ENCODE measurements around the gene BHLHE40. TPM values are rescaled to one million over a fixed set of nuclear protein-coding genes. Genes with fewer than 3 reads are reported as not detected.

The BHLHE40 gene
- total and polyA plus RNA-seq, 2 of the 13 experiments (the other 11 are each of a cell fraction or from before 2014, with no cell fraction given): 1.8 to 51.0 TPM

GRCh38 chr3:5016211-5017161 is 37.2 kb downstream of the BHLHE40 start (continued):
- TF ChIP-seq, protein P1, sequence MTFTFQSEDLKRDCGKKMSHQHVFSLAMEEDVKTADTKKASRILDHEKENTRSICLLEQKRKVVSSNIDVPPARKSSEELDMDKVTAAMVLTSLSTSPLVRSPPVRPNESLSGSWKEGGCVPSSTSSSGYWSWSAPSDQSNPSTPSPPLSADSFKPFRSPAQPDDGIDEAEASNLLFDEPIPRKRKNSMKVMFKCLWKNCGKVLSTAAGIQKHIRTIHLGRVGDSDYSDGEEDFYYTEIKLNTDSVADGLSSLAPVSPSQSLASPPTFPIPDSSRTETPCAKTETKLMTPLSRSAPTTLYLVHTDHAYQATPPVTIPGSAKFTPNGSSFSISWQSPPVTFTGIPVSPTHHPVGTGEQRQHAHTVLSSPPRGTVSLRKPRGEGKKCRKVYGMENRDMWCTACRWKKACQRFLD (CRISPR knock-in tag; IDR thresholded peaks at IDR 0.05; ENCODE audit: borderline replicate concordance): no peak
- TF ChIP-seq ETS1 (CRISPR knock-in tag; IDR thresholded peaks at IDR 0.05) (no peak), NCOR1 (IDR thresholded peaks at IDR 0.05; ENCODE audit: borderline replicate concordance, low read length) (no peak), ZNF350 (CRISPR knock-in tag; IDR thresholded peaks at IDR 0.05; ENCODE audit: borderline replicate concordance, low read depth) (0 out of 2 replicates have a peak, but pooled peaks have one; percentile 39), ZNF576 (CRISPR knock-in tag; IDR thresholded peaks at IDR 0.05) (no peak), CC2D1A (CRISPR knock-in tag; IDR thresholded peaks at IDR 0.05) (no peak), HDAC2 (CRISPR knock-in tag; IDR thresholded peaks at IDR 0.05) (peak; percentile 77; the same call in 1 of the 2 replicates), THAP7 (CRISPR knock-in tag; IDR thresholded peaks at IDR 0.05) (no peak), ZNF501 (CRISPR knock-in tag; IDR thresholded peaks at IDR 0.05) (0 out of 2 replicates have a peak, but pooled peaks have one; percentile 43), HMGA1 (CRISPR knock-in tag; conservative IDR thresholded peaks at IDR 0.05) (no peak), PRDM4 (CRISPR knock-in tag; IDR thresholded peaks at IDR 0.05; ENCODE audit: borderline replicate concordance) (no peak), JDP2 (CRISPR knock-in tag; IDR thresholded peaks at IDR 0.05; ENCODE audit: borderline replicate concordance) (no peak), MTA1 (CRISPR knock-in tag; IDR thresholded peaks at IDR 0.05; ENCODE audit: borderline replicate concordance) (no peak), ZFX (CRISPR knock-in tag; IDR thresholded peaks at IDR 0.05; ENCODE audit: low read depth) (peak; percentile 46)
- TF ChIP-seq, protein P2, sequence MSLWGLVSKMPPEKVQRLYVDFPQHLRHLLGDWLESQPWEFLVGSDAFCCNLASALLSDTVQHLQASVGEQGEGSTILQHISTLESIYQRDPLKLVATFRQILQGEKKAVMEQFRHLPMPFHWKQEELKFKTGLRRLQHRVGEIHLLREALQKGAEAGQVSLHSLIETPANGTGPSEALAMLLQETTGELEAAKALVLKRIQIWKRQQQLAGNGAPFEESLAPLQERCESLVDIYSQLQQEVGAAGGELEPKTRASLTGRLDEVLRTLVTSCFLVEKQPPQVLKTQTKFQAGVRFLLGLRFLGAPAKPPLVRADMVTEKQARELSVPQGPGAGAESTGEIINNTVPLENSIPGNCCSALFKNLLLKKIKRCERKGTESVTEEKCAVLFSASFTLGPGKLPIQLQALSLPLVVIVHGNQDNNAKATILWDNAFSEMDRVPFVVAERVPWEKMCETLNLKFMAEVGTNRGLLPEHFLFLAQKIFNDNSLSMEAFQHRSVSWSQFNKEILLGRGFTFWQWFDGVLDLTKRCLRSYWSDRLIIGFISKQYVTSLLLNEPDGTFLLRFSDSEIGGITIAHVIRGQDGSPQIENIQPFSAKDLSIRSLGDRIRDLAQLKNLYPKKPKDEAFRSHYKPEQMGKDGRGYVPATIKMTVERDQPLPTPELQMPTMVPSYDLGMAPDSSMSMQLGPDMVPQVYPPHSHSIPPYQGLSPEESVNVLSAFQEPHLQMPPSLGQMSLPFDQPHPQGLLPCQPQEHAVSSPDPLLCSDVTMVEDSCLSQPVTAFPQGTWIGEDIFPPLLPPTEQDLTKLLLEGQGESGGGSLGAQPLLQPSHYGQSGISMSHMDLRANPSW (CRISPR knock-in tag; IDR thresholded peaks at IDR 0.05; ENCODE audit: borderline replicate concordance): no peak
